Transverse colon (tissue), 4 donors: ENCODE measurements around the gene KCP. TPM values are rescaled to one million over a fixed set of nuclear protein-coding genes. Genes with fewer than 3 reads are reported as not detected.
A peak's percentile ranks its signal among the peaks of the same experiment; 100 is the strongest.

Source experiments
- DNase-seq: peaks from one replicate; pipeline ENCODE4 v3.0.0-alpha.2; 2019
- H3K27ac ChIP-seq, 4 donors: fragments of 200-600 bp; sonication (generic); 2 replicates each; pipeline ENCODE4 v1.5.1; 2016 to 2018; ENCODE audit warnings: inconsistent platforms in 4 of 4
- H3K27me3 ChIP-seq: fragments of 200-600 bp; sonication (generic); 2 replicates; pipeline ENCODE4 v1.5.1; 2017; ENCODE audit warnings: inconsistent platforms
- H3K36me3 ChIP-seq, 4 donors: fragments of 200-600 bp; sonication (generic); 2 replicates each; pipeline ENCODE4 v1.5.1; 2017 to 2019; ENCODE audit warnings: inconsistent platforms in 4 of 4
- H3K4me1 ChIP-seq, 4 donors: fragments of 200-600 bp; sonication (generic); 2 replicates each; pipeline ENCODE4 v1.5.1; 2017 to 2020; ENCODE audit warnings: inconsistent platforms in 4 of 4
- H3K4me3 ChIP-seq, 4 donors: fragments of 200-600 bp; sonication (generic); 1 replicate in 1 of 4; 2 replicates in 3 of 4; pipeline versions ENCODE4 v1.5.1 to v1.6.1; 2017 to 2019; ENCODE audit warnings: inconsistent platforms in 4 of 4
- H3K9me3 ChIP-seq, 2 donors: fragments of 200-600 bp; sonication (generic); 2 replicates each; pipeline ENCODE4 v1.5.1; 2017 to 2019; ENCODE audit warnings: inconsistent platforms in 2 of 2
- EP300 ChIP-seq: sonication (generic); formaldehyde crosslinking; IDR thresholded peaks from one replicate; pipeline ENCODE4 v1.6.1; 2017; ENCODE audit warnings: antibody characterized with exemption, low read depth
- POLR2A ChIP-seq: fragments of 450-650 bp; IDR thresholded peaks from one replicate; pipeline ENCODE4 v1.6.1; 2016; ENCODE audit warnings: antibody characterized with exemption, mild to moderate bottlenecking, moderate library complexity
- POLR2AphosphoS5 ChIP-seq, 3 donors: sonication (generic); formaldehyde crosslinking; IDR thresholded peaks; one replicate each; pipeline ENCODE4 v1.6.1; 2016; ENCODE audit warnings: antibody characterized with exemption in 3 of 3
- whole genome bisulfite sequencing, 2 donors: methylation state at CpG; one replicate each; pipeline ENCODE4 v1.1.5; 2018; ENCODE audit warnings: low coverage in 1 of 2; 5-methylcytosine and 5-hydroxymethylcytosine counted together
- in situ Hi-C, 4 donors: fragments of 200-750 bp; cut with MboI; loops; one replicate each; pipeline versions ENCODE4 v1.15.0 to v1.15.1; 2017; ENCODE audit warnings: low sequenced_read_pairs in 3 of 4, low pct_ligation_motif_present in 1 of 4, low pct_unique_long_range_greater_than_20kb in 1 of 4
- intact Hi-C: fragments of 100-400 bp; cut with DNase I; formaldehyde crosslinking; loops from one replicate; pipeline ENCODE4 v1.15.1; 2023; ENCODE audit warnings: low total_unique reads
- total RNA-seq, 4 donors: library from RNA; depleted of rRNA; stranded (reverse); fragments of >200 nt; gene quantifications; one replicate each; pipeline ENCODE4 v1.1.0, GENCODE V29; 2016
- TF ChIP-seq, protein P1 (sequence below), 5 experiments: fragments of 200-600 bp in 3 of 5; fragments of 450-650 bp in 2 of 5; sonication (generic) in 3 of 5; IDR thresholded peaks; 1 replicate in 2 of 5; 2 replicates in 3 of 5; pipeline ENCODE4 v1.5.1; 2016 to 2017; ENCODE audit warnings: antibody characterized with exemption in 5 of 5, inconsistent platforms in 3 of 5, mild to moderate bottlenecking in 2 of 5, moderate library complexity in 1 of 5

The KCP gene
- total RNA-seq, 4 donors from 2014 or later, result 0.32 to 0.75 (median 0.68) TPM; not detected in 1

DNA sequence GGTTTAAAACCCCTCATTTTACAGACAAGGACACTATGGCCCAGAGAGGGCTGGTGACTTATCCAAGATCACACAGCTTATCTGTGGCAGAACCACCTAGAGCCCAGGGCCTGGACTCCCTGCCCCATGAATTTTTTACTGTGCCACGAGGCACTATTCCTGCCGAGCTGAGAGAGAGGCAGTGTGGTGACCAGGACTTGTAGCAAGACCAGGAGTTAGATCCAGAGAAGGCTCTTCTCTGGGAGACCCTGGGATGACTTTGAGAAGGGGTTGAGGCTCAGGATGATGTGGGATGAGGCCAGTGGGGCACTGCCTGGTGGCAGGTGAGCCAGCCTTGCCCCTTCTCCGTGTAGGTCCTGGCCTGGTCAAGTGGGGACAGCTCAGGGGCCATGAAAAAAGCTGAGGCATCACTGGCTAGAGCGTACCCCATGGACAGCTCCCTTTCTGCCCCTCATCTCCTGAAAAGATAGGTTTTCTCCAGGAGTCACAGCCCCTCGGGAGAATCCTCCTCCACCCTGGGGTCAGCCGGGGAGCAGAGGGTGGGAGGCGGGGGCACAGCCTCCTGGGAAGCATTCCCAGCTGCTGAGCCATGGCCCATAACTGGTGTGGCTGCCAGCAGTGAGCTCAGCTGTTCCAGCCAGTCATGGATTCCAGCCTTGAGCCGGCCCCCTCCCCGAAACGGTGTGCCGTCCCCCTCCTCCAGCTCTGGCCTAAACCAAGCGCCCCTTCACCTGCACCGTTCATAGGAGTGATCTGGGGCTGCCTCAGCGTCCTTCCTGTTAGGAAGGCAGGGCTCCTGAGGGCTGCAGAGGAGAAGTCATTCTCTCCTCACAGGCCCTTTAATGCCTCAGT is 74.5 kb downstream of the KCP start:
- WGBS, 2 donors, result 66% methylated on average over 13 of the region's 14 CpGs; no CpG with 5 or more reads in 1 of the 2 donors
- no peaks in the 10 kb centered on the region for H3K36me3 ChIP-seq
- H3K4me1 ChIP-seq, result peaks cover 8 to 33% (median 20%) of the 10 kb centered on the region in 4 donors

DNA sequence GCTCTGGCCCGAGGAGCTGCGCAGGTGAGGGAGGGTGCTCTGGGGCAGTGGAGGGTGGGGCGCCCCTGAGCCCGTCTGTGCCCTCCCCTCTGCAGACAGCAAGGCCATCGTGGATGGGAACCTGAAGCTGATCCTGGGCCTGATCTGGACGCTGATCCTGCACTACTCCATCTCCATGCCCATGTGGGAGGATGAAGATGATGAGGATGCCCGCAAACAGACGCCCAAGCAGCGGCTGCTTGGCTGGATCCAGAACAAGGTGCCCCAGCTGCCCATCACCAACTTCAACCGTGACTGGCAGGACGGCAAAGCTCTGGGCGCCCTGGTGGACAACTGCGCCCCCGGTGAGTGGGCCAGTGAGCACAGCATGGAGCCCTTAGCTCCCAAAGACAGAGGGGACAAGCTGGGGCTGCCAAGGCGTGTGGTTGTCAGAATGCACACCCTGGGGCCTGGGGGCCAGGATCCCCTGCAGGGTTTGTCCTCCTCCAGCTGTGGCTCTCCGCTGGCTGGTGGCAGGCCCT is 75.2 kb downstream of the KCP start:
- no peaks in the 10 kb centered on the region for H3K36me3 ChIP-seq
- TF ChIP-seq POLR2A, result no peak
- TF ChIP-seq EP300, result no peak
- TF ChIP-seq POLR2AphosphoS5 (IDR thresholded peaks at IDR 0.05), result no peak
- TF ChIP-seq, protein P1, sequence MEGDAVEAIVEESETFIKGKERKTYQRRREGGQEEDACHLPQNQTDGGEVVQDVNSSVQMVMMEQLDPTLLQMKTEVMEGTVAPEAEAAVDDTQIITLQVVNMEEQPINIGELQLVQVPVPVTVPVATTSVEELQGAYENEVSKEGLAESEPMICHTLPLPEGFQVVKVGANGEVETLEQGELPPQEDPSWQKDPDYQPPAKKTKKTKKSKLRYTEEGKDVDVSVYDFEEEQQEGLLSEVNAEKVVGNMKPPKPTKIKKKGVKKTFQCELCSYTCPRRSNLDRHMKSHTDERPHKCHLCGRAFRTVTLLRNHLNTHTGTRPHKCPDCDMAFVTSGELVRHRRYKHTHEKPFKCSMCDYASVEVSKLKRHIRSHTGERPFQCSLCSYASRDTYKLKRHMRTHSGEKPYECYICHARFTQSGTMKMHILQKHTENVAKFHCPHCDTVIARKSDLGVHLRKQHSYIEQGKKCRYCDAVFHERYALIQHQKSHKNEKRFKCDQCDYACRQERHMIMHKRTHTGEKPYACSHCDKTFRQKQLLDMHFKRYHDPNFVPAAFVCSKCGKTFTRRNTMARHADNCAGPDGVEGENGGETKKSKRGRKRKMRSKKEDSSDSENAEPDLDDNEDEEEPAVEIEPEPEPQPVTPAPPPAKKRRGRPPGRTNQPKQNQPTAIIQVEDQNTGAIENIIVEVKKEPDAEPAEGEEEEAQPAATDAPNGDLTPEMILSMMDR (IDR thresholded peaks at IDR 0.05), result no peak
- peaks cover 31% of the 10 kb centered on the region for H3K27me3 ChIP-seq
- peak overlapping the region; percentile 24 to 94 (median 81) for H3K27ac ChIP-seq
- no peak overlapping the region for H3K4me3 ChIP-seq
- H3K4me1 ChIP-seq, result peaks cover 8 to 39% (median 23%) of the 10 kb centered on the region in 4 donors
- H3K9me3 ChIP-seq, result no peaks in the 10 kb centered on the region
- 78% methylated on average over 14 of the region's 16 CpGs; no CpG with 5 or more reads in 1 of the 2 donors for WGBS, 2 donors
- intact Hi-C loops (no loop called here), in situ Hi-C loops (no loop called here)
- no peak for DNase-seq

More for the DNA sequence above, 74.5 kb downstream of the KCP start:
- H3K4me3 ChIP-seq, result no peak overlapping the region
- H3K27me3 ChIP-seq, result peaks cover 23% of the 10 kb centered on the region
- TF ChIP-seq POLR2AphosphoS5 (IDR thresholded peaks at IDR 0.05), result peak in 1 of 3 donors; percentile 4
- TF ChIP-seq EP300, result no peak
- in situ Hi-C loops (no loop called here), intact Hi-C loops (no loop called here)
- H3K27ac ChIP-seq, result peak overlapping the region; percentile 65 to 94 (median 81)
- H3K9me3 ChIP-seq, result no peaks in the 10 kb centered on the region
- no peak for DNase-seq

DNA sequence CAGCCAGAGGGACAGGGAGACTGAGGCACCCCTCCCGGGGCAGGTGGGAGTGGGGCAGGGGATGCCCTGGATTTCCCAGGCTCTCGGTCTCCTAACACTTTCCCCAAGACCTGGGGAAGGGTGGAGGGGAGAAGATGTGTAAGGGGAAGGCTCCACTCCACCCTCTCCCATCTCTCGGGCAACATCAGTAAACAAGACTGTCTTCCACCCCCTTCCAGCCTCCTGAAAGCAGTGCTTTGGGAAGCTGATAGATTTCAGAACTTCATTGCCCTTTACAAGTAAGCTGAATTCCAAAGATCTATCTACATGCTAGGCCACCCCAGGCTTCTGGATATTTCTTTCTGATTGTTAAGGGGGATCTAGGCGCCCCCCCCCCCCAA is 76.6 kb downstream of the KCP start:
- Histone ChIP-seq H3K4me1 (peaks cover 12 to 46% (median 27%) of the 10 kb centered on the region in 4 donors), H3K27me3 (peaks cover 42% of the 10 kb centered on the region), H3K9me3 (no peaks in the 10 kb centered on the region), H3K36me3 (no peaks in the 10 kb centered on the region), H3K4me3 (no peak overlapping the region), H3K27ac (peak overlapping the region; percentile 78 to 94 (median 82))
- in situ Hi-C loops (no loop called here), intact Hi-C loops (loop anchor here (2.0 kb wide), 1 partner anchor 77 kb away; no protein-coding TSS in a partner anchor)
- TF ChIP-seq POLR2A (no peak), EP300 (no peak), POLR2AphosphoS5 (IDR thresholded peaks at IDR 0.05) (peak in 1 of 3 donors; percentile 0)
- TF ChIP-seq, protein P1 (IDR thresholded peaks at IDR 0.05), result no peak
- WGBS, 2 donors, result 33% methylated on average over 4 of the region's 4 CpGs; no CpG with 5 or more reads in 1 of the 2 donors
- no peak for DNase-seq

DNA sequence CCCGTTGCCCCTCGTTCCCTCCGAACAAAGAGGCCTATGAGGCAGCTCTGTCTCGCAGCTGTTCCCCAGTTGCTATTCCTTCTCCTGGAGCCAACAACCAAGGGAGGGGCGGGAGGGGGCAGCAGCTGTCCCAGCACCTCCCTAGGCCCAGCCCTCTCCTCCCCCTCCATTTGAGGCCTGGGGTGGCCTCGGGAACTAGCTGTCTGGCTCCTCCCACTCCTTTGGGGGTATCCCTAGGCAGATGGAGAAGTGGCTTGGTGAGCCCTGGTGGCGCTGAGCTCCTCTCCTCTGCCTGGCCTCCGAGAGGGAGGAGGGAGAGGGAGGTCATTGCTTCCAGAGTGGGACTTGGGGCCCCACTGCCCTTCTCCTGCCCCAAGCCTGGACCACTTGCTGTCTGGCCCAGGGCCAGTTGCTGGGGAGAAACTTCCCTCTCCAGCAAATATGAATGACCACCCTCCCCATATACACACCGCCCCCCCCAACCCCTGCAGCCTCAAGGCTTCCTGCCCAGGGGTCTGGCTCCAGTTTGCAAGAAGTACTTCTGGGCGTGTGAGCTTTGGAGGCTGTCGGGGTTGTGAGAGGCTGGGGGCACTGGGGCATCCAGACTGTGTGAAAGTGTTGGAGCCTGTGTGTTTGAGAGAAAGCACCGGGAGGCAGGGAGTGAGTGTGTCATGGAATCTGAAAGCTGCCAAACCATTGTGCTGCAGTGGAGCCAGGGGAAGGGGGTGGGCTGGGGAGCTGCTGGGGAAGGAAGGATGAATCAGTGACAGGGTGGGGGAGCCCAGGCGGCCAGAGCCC is 77.2 kb downstream of the KCP start:
- Histone ChIP-seq H3K36me3 (no peaks in the 10 kb centered on the region), H3K4me1 (peaks cover 12 to 46% (median 27%) of the 10 kb centered on the region in 4 donors), H3K27ac (peak overlapping the region; percentile 78 to 94 (median 82)), H3K9me3 (no peaks in the 10 kb centered on the region), H3K4me3 (peak overlapping the region in 2 of 4 donors; percentile 50 to 55), H3K27me3 (peaks cover 47% of the 10 kb centered on the region)
- DNase-seq, result peak; percentile 48
- 30% methylated on average over 13 of the region's 13 CpGs; no CpG with 5 or more reads in 1 of the 2 donors for WGBS, 2 donors
- TF ChIP-seq POLR2AphosphoS5 (IDR thresholded peaks at IDR 0.05) (peak in 1 of 3 donors; percentile 9), EP300 (no peak)
- TF ChIP-seq, protein P1 (IDR thresholded peaks at IDR 0.05), result no peak
- in situ Hi-C loops (no loop called here), intact Hi-C loops (loop anchor here (2.0 kb wide), 1 partner anchor 77 kb away; no protein-coding TSS in a partner anchor)
